Left ventricle myocardium inferior (tissue), 1 donor: ENCODE measurements around the gene COL18A1. TPM values are rescaled to one million over a fixed set of nuclear protein-coding genes. Genes with fewer than 3 reads are reported as not detected.
"Not testable (repeated sequence)": the region's sequence is repeated elsewhere in the genome, so short reads cannot be mapped to it uniquely, and the experiment has no call there.

ENCODE experiments used
- DNase-seq: peaks from one replicate; pipeline ENCODE4 v3.0.0-alpha.2; 2020
- H3K27ac ChIP-seq: fragments of 200-600 bp; replicated peaks from 2 replicates; pipeline ENCODE4 v1.8.0; 2021
- H3K27me3 ChIP-seq: fragments of 200-600 bp; 2 replicates; pipeline ENCODE4 v1.8.0; 2021; ENCODE audit warnings: low read depth
- H3K36me3 ChIP-seq: fragments of 200-600 bp; 2 replicates; pipeline ENCODE4 v1.8.0; 2021
- H3K4me1 ChIP-seq: fragments of 200-600 bp; 2 replicates; pipeline ENCODE4 v1.8.0; 2021
- H3K4me3 ChIP-seq: fragments of 200-600 bp; 2 replicates; pipeline ENCODE4 v1.8.0; 2021; ENCODE audit warnings: mild to moderate bottlenecking, moderate library complexity
- H3K9me3 ChIP-seq: fragments of 200-600 bp; replicated peaks from 2 replicates; pipeline ENCODE4 v1.8.0; 2021
- CTCF ChIP-seq: fragments of 200-600 bp; IDR thresholded peaks from 2 replicates; pipeline ENCODE4 v1.8.0; 2021; ENCODE audit warnings: antibody characterized with exemption, mild to moderate bottlenecking, borderline replicate concordance
- intact Hi-C: fragments of 100-400 bp; cut with micrococcal nuclease; formaldehyde crosslinking; loops from one replicate; pipeline ENCODE4 v1.11.0; 2022
- total RNA-seq: library from RNA; stranded (reverse); fragmentation: NEBNext Ultra II Directional; extraction: Animal tissue kit (Norgen Biotek cat#: 25700); gene quantifications from one replicate; pipeline ENCODE4 v1.2.1, GENCODE V29; 2021
- donor health status: DM: no; HTN: yes; CAD: no; lungs with severe emphysema.

COL18A1 gene
- total RNA-seq, 1 donor from 2014 or later, result 66.5 TPM

- H3K9me3 ChIP-seq, result peaks cover 19% of the 10 kb centered on the region
- intact Hi-C loops, result no loop called here
- no peak for DNase-seq
- no peak overlapping the region for H3K4me3 ChIP-seq
- H3K36me3 ChIP-seq, result peaks cover 10% of the 10 kb centered on the region
- H3K4me1 ChIP-seq, result peaks cover 10% of the 10 kb centered on the region
- no peak for TF ChIP-seq CTCF
- H3K27me3 ChIP-seq, result no peaks in the 10 kb centered on the region
- H3K27ac ChIP-seq, result peak overlapping the region; percentile 74
Measured at GRCh38 chr21:45525910-45526306, 120.9 kb downstream of the COL18A1 start.

GRCh38 chr21:45527151-45527999 lies 122.4 kb downstream of the COL18A1 start:
- peak; percentile 13 for DNase-seq
- H3K27me3 ChIP-seq, H3K36me3 ChIP-seq, intact Hi-C loops, H3K4me3 ChIP-seq, H3K9me3 ChIP-seq, H3K27ac ChIP-seq, H3K4me1 ChIP-seq: not testable (repeated sequence)

DNA sequence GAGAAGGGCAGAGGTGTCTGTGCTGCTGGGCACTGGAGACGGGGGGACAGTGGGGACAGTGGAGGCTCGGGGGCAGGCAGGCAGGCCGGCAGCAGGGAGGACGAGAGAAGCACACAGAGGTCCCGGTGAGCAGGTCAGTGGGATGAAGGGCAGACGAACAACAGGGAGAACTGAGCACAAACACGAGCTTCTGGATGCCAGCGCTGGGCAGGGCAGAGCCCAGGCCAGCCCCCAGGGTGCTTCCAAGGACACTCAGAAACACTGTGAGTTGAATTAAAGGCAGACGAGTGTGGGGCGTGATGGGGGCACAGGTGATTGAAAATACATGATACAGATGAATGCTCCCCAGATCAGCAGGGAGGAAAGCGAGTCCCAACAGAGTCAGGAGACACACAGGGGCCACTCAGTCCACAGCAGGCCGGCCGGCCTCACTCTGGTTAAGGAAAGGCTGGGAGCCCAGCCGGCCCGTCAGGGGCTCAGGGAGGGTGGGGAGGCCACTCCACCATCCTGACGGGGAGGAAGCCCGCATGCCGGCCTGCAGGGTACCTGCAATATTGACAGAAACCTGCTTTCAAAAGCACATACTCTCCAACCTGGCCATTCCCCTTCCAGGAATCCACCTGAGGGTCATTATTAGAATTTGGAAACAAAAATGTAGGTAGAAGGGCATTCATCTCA lies 123.2 kb downstream of the COL18A1 start:
- H3K4me3 ChIP-seq, result no peak overlapping the region
- H3K27ac ChIP-seq, result no peak overlapping the region
- H3K27me3 ChIP-seq, result no peaks in the 10 kb centered on the region
- TF ChIP-seq CTCF, result no peak
- H3K9me3 ChIP-seq, result no peaks in the 10 kb centered on the region
- no peaks in the 10 kb centered on the region for H3K36me3 ChIP-seq
- DNase-seq, result peak; percentile 9
- peaks cover 10% of the 10 kb centered on the region for H3K4me1 ChIP-seq
- intact Hi-C loops, result no loop called here

- Histone ChIP-seq H3K4me1 (peaks cover 20% of the 10 kb centered on the region), H3K4me3 (no peak overlapping the region), H3K9me3 (no peaks in the 10 kb centered on the region), H3K27ac (no peak overlapping the region), H3K36me3 (no peaks in the 10 kb centered on the region), H3K27me3 (no peaks in the 10 kb centered on the region)
- intact Hi-C loops, result no loop called here
- peak; percentile 9 for DNase-seq
- no peak for TF ChIP-seq CTCF
Measured at GRCh38 chr21:45528981-45529784, 124.2 kb downstream of the COL18A1 start.

DNA sequence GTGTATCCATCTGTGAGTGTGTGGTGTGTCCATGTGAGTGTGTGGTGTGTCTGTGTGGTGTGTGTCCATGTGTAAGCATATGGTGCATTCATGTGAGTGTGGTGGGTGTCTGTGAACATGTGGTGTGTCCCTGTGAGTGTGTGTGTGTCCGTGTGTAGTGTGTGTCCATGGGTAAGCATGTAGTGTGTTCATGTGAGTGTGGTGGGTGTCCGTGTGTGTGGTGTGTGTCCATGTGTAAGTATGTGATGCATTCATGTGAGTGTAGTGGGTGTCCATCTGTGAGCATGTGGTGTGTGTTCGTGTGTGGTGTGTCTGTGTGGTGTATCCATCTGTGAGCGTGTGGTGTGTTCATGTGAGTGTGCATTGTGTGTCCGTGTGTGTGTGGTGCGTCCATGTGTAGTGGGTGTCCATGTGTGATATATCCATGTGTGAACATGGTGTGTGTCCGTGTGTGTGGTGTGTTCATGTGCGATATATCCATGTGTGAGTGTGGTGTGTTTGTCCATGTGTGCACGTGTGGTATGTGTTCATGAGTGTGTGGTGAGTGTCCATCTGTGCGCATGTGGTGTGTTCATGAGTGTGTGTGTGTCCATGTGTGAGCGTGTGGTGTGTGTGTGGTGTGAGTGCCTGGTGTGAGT lies 124.9 kb downstream of the COL18A1 start:
- peaks cover 27% of the 10 kb centered on the region for H3K4me1 ChIP-seq
- no peaks in the 10 kb centered on the region for H3K27me3 ChIP-seq
- no peak for DNase-seq
- H3K4me3 ChIP-seq, result no peak overlapping the region
- H3K36me3 ChIP-seq, result no peaks in the 10 kb centered on the region
- H3K9me3 ChIP-seq, result no peaks in the 10 kb centered on the region
- intact Hi-C loops, result no loop called here
- TF ChIP-seq CTCF, result no peak
- no peak overlapping the region for H3K27ac ChIP-seq
